TTC549 (cell line): ENCODE data around the gene CHRNG.
"Not testable (repeated sequence)": the region's sequence is repeated elsewhere in the genome, so short reads cannot be mapped to it uniquely, and the experiment has no call there.

ENCODE experiments used
- FAIRE-seq: peaks from 2 replicates; lab custom pipeline; 2012; peaks lifted over from hg19 to GRCh38; lab: Jason Lieb, UNC

The CHRNG gene

GRCh38 chr2:232545511-232546375 lies 6.3 kb downstream of the CHRNG start:
- FAIRE-seq = no peak

GRCh38 chr2:232547991-232548390 lies 8.5 kb downstream of the CHRNG start:
- FAIRE-seq = no peak

GRCh38 chr2:232549655-232550353 lies 10.3 kb downstream of the CHRNG start:
- no peak for FAIRE-seq

- FAIRE-seq = no peak
Measured at GRCh38 chr2:232550354-232551249, 11.1 kb downstream of the CHRNG start, which contains the start of the genes EIF4E2 and TIGD1. Gene EIF4E2 (plus strand): TSS chr2:232550689. CDS start chr2:232550725, 36 bp downstream. Gene TIGD1 (minus strand): TSS chr2:232550557. CDS start chr2:232549882, 675 bp downstream.

- no peak for FAIRE-seq
Measured at GRCh38 chr2:232551250-232551638, 11.8 kb downstream of the CHRNG start.

- FAIRE-seq = no peak
Measured at GRCh38 chr2:232551776-232552175, 12.3 kb downstream of the CHRNG start.

- no peak for FAIRE-seq
Measured at GRCh38 chr2:232556426-232556825, 16.9 kb downstream of the CHRNG start.

- FAIRE-seq = no peak
Measured at GRCh38 chr2:232562515-232563151, 23.1 kb downstream of the CHRNG start.

GRCh38 chr2:232563580-232563979 lies 24.1 kb downstream of the CHRNG start:
- FAIRE-seq = no peak

- FAIRE-seq = no peak
Measured at GRCh38 chr2:232567721-232568120, 28.2 kb downstream of the CHRNG start.

GRCh38 chr2:232568161-232568560 lies 28.7 kb downstream of the CHRNG start:
- no peak for FAIRE-seq

GRCh38 chr2:232569541-232569940 lies 30.0 kb downstream of the CHRNG start:
- no peak for FAIRE-seq

- not testable (repeated sequence) for FAIRE-seq
Measured at GRCh38 chr2:232570481-232570880, 31.0 kb downstream of the CHRNG start.

GRCh38 chr2:232571026-232571474 lies 31.6 kb downstream of the CHRNG start:
- no peak for FAIRE-seq

GRCh38 chr2:232573042-232573441 lies 33.5 kb downstream of the CHRNG start:
- FAIRE-seq = no peak

- FAIRE-seq = no peak
Measured at GRCh38 chr2:232573771-232574435, 34.4 kb downstream of the CHRNG start.

- FAIRE-seq = no peak
Measured at GRCh38 chr2:232574674-232575403, 35.3 kb downstream of the CHRNG start.

- FAIRE-seq = no peak
Measured at GRCh38 chr2:232575404-232575746, 35.9 kb downstream of the CHRNG start.

GRCh38 chr2:232576995-232577394 lies 37.5 kb downstream of the CHRNG start:
- FAIRE-seq = no peak

- no peak for FAIRE-seq
Measured at GRCh38 chr2:232577841-232578240, 38.3 kb downstream of the CHRNG start.

GRCh38 chr2:232578626-232579025 lies 39.1 kb downstream of the CHRNG start:
- FAIRE-seq = no peak
